ENCODE data around the gene PTGER3.

DNA sequence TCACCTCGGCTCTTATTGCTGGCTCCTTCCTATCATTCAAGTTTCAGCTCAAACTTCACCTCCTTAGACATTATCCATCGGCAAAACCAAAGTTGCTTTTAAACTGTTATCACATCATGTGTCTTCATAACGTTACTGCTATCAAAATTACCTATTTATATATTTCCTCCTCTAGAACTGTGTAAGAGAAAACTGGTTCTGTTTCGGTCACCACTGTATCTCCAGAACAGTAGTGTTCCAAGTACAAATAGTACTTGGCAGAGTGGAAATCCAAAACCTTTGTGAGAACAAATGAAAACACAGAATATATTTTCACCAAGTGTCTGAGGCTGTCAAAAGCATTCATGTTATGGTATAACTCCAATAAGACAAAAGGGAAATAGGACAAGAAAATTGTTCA lies 24.1 kb upstream of the PTGER3 start:
- no peak for TF ChIP-seq POLR2A (IDR thresholded peaks at IDR 0.05; ENCODE audit: low read length)
- no peak for TF ChIP-seq GATA1 (IDR thresholded peaks at IDR 0.05; ENCODE audit: low read depth, low read length)

Data from erythroblast (primary cell).